Calu3 (cell line): Measurements from ENCODE around the gene WRNIP1. TPM values are rescaled to one million over a fixed set of nuclear protein-coding genes. Genes with fewer than 3 reads are reported as not detected.

Source experiments
- BruUV-seq: library from RNA; stranded (reverse); fragments of 400-500 nt; replicated peaks from 2 replicates; lab custom pipeline; 2021; lab: Mats Ljungman, UMichigan
- CTCF ChIA-PET: fragments of 300-600 bp; sonication (Branson Sonifier 250); formaldehyde crosslinking; loops from one replicate; lab custom pipeline; 2022; ENCODE audit warnings: antibody characterized with exemption; lab: Charles Lee
- DNase-seq: peaks from one replicate; pipeline ENCODE4 v3.0.0; 2022
- H3K27ac Mint-ChIP-seq: one replicate; pipeline ENCODE4 v1.8.0; 2022; ENCODE audit warnings: mixed read lengths; ENCODE audit not compliant: unreplicated experiment
- H3K27me3 Mint-ChIP-seq: one replicate; pipeline ENCODE4 v1.8.0; 2022; ENCODE audit warnings: mixed read lengths; ENCODE audit not compliant: unreplicated experiment
- H3K36me3 Mint-ChIP-seq: one replicate; pipeline ENCODE4 v1.8.0; 2022; ENCODE audit warnings: mild to moderate bottlenecking, moderate library complexity, mixed read lengths; ENCODE audit not compliant: insufficient read depth, unreplicated experiment
- H3K4me1 Mint-ChIP-seq: one replicate; pipeline ENCODE4 v1.8.0; 2022; ENCODE audit warnings: mild to moderate bottlenecking, low read depth, mixed read lengths; ENCODE audit not compliant: unreplicated experiment
- H3K4me3 Mint-ChIP-seq: one replicate; pipeline ENCODE4 v1.8.0; 2022; ENCODE audit warnings: mild to moderate bottlenecking, low read depth, moderate library complexity, mixed read lengths; ENCODE audit not compliant: unreplicated experiment
- H3K9me3 Mint-ChIP-seq: one replicate; pipeline ENCODE4 v1.8.0; 2022; ENCODE audit warnings: low read depth, mixed read lengths; ENCODE audit not compliant: unreplicated experiment
- CTCF ChIP-seq: fragments of 200-600 bp; IDR thresholded peaks from one replicate; pipeline ENCODE4 v1.8.0; 2022; ENCODE audit warnings: antibody characterized with exemption; ENCODE audit not compliant: unreplicated experiment
- intact Hi-C: fragments of 100-400 bp; cut with micrococcal nuclease; formaldehyde crosslinking; loops from one replicate; pipeline ENCODE4 v1.10.0; 2022; ENCODE audit not compliant: unreplicated experiment
- total RNA-seq: library from RNA; stranded (reverse); gene quantifications from 2 replicates; pipeline ENCODE4 v1.2.3, GENCODE V29; 2022

Gene WRNIP1
- total RNA-seq, 1 experiment from 2014 or later = 41.4 TPM

- no peak for DNase-seq
- BruUV-seq = no TSS peak
- peaks cover 18% of the 10 kb centered on the region for H3K36me3 Mint-ChIP-seq
- no peak for TF ChIP-seq CTCF
- H3K4me3 Mint-ChIP-seq = no peak overlapping the region
- no peaks in the 10 kb centered on the region for H3K4me1 Mint-ChIP-seq
- CTCF ChIA-PET = no interaction called here
- no peak overlapping the region for H3K27ac Mint-ChIP-seq
- H3K27me3 Mint-ChIP-seq = no peaks in the 10 kb centered on the region
- no peaks in the 10 kb centered on the region for H3K9me3 Mint-ChIP-seq
- intact Hi-C loops = no loop called here
Measured at GRCh38 chr6:2782825-2783187, 17.6 kb downstream of the WRNIP1 start.

GRCh38 chr6:2783188-2783963 is 18.2 kb downstream of the WRNIP1 start:
- peaks cover 20% of the 10 kb centered on the region for H3K36me3 Mint-ChIP-seq
- CTCF ChIA-PET = interaction anchor here (0.6 kb wide), 2 partner anchors 40 to 169 kb away, joined by 4 to 5 read pairs; no protein-coding TSS in a partner anchor
- H3K4me3 Mint-ChIP-seq = no peak overlapping the region

GRCh38 chr6:2784061-2784460 is 18.9 kb downstream of the WRNIP1 start:
- peaks cover 20% of the 10 kb centered on the region for H3K36me3 Mint-ChIP-seq
- DNase-seq = no peak
- no peak for TF ChIP-seq CTCF
- H3K9me3 Mint-ChIP-seq = no peaks in the 10 kb centered on the region
- CTCF ChIA-PET = interaction anchor here (0.6 kb wide), 2 partner anchors 40 to 169 kb away, joined by 4 to 5 read pairs; no protein-coding TSS in a partner anchor
- H3K4me3 Mint-ChIP-seq = no peak overlapping the region
- intact Hi-C loops = no loop called here
- no peak overlapping the region for H3K27ac Mint-ChIP-seq
- H3K4me1 Mint-ChIP-seq = no peaks in the 10 kb centered on the region
- no TSS peak for BruUV-seq
- no peaks in the 10 kb centered on the region for H3K27me3 Mint-ChIP-seq

More at GRCh38 chr6:2783188-2783963, 18.2 kb downstream of the WRNIP1 start:
- Mint-ChIP-seq H3K27me3 (no peaks in the 10 kb centered on the region), H3K27ac (no peak overlapping the region), H3K4me1 (no peaks in the 10 kb centered on the region), H3K9me3 (no peaks in the 10 kb centered on the region)
- DNase-seq = no peak
- intact Hi-C loops = no loop called here
- no peak for TF ChIP-seq CTCF
- no TSS peak for BruUV-seq

- H3K4me1 Mint-ChIP-seq = no peaks in the 10 kb centered on the region
- no peaks in the 10 kb centered on the region for H3K27me3 Mint-ChIP-seq
- TF ChIP-seq CTCF = no peak
- intact Hi-C loops = no loop called here
- BruUV-seq = no TSS peak
- no peak for DNase-seq
- peaks cover 20% of the 10 kb centered on the region for H3K36me3 Mint-ChIP-seq
- CTCF ChIA-PET = no interaction called here
- no peak overlapping the region for H3K4me3 Mint-ChIP-seq
- no peak overlapping the region for H3K27ac Mint-ChIP-seq
- no peaks in the 10 kb centered on the region for H3K9me3 Mint-ChIP-seq
Measured at GRCh38 chr6:2784930-2785329, 19.7 kb downstream of the WRNIP1 start.
